HG03103 (cell line): ENCODE measurements around the gene POMP.
"Not testable (repeated sequence)": the region's sequence is repeated elsewhere in the genome, so short reads cannot be mapped to it uniquely, and the experiment has no call there.

Source experiments
- ATAC-seq: cut with Tn5 transposase; IDR thresholded peaks from one replicate; pipeline ENCODE4 v1.9.1; 2021; ENCODE audit warnings: low read depth; ENCODE audit not compliant: unreplicated experiment

Gene POMP

DNA sequence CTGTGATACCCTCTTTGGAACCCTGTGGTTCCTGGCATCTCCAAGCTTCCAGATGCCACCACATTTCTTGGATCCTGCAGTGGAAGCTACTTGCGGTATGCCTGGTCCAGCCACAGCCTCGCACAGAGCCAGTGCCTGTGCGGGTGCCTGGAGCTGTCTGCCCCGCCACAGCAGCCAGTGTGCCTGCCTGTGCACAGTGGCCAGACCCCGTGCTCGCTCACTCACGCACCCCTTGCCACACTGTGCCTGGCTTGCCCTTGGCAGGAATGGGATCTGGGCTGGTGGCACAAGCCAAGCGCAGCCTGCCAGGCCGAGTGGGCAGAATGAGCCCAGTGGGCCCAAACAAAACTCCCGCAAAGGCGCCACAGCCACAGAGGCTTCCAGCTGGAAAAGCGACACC is 26.2 kb downstream of the POMP start:
- ATAC-seq, result no peak

DNA sequence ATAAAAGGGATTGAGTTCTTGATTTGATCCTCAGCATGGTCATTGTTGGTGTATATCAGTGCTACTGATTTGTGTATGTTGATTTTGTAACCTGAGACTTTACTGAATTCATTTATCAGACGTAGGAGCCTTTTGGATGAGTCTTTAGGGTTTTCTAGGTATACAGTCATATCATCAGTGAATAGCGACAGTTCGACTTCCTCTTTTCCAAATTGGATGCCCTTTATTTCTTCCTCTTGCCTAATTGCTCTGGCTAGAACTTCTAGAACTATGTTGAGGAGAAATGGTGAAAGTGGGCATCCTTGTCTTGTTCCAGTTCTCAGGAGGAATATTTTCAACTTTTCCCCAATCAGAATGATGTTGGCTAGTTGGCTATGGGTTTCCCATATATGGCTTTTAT is 27.0 kb downstream of the POMP start:
- no peak for ATAC-seq

GRCh38 chr13:28693605-28694491 is 34.9 kb downstream of the POMP start:
- not testable (repeated sequence) for ATAC-seq

DNA sequence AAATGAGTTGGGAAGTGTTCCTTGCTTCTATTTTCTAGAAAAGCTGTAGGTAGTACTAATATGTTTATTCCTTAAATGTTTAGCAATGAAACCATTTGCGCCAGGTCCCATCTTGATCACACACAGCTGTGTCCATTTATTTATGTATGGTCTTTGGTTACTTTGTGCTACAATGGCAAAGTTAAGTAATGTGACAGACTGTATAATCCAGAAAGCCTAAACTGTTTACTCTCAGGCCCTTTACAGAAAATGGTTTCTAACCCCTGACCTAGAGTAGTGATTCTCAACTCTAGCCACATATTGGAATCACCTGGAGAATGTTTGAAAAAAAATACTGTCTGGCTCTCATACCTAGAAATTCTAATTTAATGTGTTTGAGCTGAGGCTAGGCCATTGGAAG is 38.5 kb downstream of the POMP start:
- ATAC-seq, result no peak

DNA sequence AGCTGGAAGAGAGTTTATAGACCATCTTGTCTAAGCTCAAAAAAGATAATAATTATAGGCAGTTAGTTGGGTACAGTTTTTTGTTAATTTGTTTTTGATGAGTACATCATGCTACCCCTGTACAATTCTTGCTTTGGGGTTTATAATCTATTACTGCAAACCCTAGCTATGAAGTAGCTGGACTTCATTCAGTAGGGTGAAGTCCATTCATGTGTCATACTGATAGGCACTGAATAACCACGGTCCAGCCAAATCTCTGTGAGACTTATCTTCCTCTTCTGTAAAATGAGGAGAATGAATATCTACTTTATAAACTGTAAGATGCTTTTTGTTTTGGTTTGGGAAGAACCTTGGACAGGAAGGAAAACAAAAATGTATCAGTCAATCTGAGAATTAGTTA is 40.3 kb downstream of the POMP start:
- no peak for ATAC-seq

GRCh38 chr13:28704282-28704681 is 45.4 kb downstream of the POMP start:
- ATAC-seq, result no peak

GRCh38 chr13:28704919-28705318 is 46.0 kb downstream of the POMP start:
- no peak for ATAC-seq

GRCh38 chr13:28705461-28706083 is 46.6 kb downstream of the POMP start:
- no peak for ATAC-seq

DNA sequence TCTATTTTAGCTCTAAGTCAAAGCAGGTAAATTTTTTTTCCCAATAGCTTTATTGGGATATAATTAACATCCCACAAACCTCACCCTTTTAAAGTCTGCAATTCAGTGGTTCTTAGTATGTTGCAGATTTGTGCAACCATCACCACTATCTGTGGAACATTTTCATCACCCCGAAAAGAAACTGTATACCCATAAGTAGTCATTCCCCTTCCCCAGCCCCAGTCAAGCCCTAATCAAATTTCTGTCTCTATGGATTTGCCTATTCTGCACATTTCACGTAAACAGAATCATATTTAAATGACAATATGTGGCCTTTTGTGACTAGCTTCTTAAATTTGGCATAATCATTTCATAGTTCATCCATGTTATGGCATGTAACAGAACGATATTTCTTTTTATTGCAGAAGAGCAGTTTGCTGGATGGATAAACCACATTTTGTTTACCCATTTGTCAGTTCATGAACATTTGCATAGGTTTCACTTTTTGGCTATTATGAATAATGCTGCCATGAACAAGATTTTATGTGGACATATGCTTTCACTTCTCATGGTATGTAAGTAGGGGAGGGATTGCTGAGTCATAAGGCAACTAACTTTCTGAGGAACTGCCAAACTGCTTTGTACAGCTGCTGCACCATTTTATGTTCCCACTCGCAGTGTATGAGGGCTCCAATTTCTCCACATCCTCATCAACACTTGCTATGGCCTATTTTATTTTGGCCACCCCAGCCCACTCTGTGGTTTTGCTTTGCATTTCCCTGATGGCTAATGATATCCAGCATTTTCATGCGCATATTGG is 48.9 kb downstream of the POMP start:
- peak; percentile 98 for ATAC-seq

DNA sequence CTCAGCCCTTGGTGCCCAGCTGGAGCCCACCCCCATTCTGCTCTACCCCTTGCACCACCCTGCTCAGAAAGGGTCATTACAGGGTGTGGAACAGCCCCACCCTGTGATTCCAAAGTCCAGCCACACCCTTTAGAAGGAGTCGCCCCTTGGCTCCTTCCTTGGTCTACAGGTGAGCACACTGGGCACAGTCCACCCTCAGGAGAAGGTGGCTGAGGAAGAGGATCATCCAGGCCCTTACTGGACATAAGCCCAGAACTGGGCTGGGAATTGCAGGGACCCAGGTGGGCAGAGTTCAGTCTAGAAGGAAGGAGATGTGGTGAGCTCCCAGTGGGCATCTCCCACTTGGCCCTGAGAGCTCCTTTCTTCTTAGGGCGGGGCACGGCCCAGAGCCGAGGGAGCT is 51.2 kb downstream of the POMP start:
- no peak for ATAC-seq

DNA sequence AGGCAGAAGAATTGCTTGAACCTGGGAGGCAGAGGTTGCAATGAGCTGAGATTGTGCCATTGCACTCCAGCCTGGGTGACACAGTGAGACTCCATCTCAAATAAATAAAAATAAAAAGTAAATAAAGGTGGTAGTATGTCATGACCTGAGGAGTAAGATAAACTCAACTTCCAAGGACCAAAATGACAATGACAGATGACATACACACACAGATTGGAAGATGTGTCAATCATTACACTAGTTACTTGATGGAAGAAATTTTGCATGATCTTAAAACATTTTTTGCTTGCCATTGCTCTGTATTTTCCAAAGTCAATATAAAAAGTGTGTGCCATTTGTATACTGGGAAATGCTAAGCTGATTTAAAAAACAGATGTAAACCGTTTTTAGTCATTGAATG is 55.7 kb downstream of the POMP start:
- ATAC-seq, result no peak

GRCh38 chr13:28716511-28716910 is 57.6 kb downstream of the POMP start:
- ATAC-seq, result no peak

- ATAC-seq, result no peak
These were observed 58.2 kb downstream of the POMP start for GRCh38 chr13:28717170-28717569.

GRCh38 chr13:28718196-28718542 is 59.2 kb downstream of the POMP start:
- no peak for ATAC-seq

GRCh38 chr13:28718543-28719226 is 59.8 kb downstream of the POMP start, which contains the start of gene SLC46A3:
SLC46A3 (minus strand) TSS chr13:28718970; CDS start chr13:28717998, 972 bp downstream.
- peak; percentile 98 for ATAC-seq

DNA sequence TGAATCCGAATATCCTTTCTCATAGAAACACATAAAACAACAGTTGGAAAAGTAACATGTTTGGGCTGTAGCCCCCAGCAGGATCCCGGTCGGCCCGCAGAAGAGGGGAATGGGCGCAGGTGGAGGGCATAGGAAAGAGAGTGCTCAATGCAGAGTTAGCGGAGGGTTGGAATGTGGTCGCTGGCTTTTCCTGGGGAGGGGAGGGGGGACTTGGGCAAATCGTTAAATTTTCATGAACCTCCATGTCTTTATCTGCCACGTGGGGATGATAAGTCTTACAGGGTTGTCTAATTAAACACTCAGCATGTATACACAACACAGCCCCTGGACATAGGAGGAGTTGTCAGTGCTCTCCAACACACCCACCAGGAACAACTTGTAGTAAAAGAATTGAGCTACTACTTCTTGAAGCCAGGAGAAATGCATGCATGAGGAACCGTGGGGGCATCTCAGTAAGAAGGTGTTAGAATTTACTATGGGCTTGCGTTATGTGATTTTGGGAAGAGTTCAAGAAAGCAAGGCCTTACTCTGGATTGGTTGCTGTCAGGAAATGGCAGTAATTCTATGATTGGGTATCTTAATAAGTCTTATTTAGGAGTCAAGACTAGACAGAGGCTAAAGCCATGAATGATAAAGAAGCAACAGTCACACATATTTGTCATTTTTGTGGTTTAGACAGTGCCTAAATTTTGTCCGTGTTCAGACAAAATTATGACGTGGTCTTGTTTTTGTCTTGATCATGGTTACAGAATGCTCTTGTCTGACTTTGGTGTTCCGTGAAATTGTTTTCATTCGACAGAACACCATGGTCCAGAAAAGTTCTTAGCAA is 60.5 kb downstream of the POMP start:
- no peak for ATAC-seq

DNA sequence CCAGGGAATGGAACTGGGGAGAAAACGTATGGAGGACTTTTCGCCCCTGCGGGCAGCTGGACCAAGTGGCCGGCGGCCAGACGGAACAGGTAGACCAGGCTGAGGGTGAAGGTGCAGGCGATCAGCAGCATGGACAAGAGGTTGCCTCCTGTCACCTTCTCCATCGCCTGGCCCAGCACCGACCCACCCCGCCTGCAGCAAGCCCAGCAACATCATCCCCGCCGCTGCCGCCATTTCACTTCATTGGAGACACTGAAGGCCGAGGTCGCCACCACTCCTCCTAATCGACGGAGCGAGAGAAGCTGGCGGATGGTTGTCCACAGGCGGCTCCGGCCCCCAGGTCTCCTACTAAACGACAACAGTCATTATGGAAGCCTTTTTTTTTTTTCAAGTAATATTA is 64.9 kb downstream of the POMP start:
- no peak for ATAC-seq

- no peak for ATAC-seq
These were observed 66.2 kb downstream of the POMP start for GRCh38 chr13:28725046-28725610.
